Erythroblast (primary cell): Measurements from ENCODE around the gene SRCIN1.
"Not testable (repeated sequence)": the region's sequence is repeated elsewhere in the genome, so short reads cannot be mapped to it uniquely, and the experiment has no call there.

Experiments
- DNase-seq, 2 experiments: peaks; one replicate each; lab custom pipeline; 2025; lab: John Stamatoyannopoulos, UW
- GATA1 ChIP-seq: IDR thresholded peaks from 2 replicates; pipeline ENCODE4 v1.6.1; 2011; ENCODE audit warnings: low read depth, mild to moderate bottlenecking, control low read depth, low read length, moderate library complexity
- POLR2A ChIP-seq: IDR thresholded peaks from 2 replicates; pipeline ENCODE4 v1.6.1; 2011; ENCODE audit warnings: mild to moderate bottlenecking, low read length

Gene SRCIN1

DNA sequence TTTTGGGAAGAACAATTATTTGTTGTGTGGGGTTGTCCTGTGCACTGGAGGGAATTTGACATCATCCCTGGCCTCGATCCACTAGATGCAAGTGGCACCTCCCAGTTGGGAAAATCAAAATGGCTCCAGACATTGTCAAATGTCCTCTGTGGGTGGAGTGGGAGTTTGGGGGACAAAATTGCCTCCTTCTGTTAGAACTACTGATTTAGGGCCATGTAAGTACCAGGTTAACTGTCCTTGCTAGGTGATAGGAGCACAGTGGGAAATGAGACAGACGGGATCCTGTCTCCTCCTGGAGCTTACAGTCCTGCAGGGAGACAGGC is 120.6 kb downstream of the SRCIN1 start:
- DNase-seq, result no peak
- no peak for TF ChIP-seq POLR2A
- TF ChIP-seq GATA1, result no peak

DNA sequence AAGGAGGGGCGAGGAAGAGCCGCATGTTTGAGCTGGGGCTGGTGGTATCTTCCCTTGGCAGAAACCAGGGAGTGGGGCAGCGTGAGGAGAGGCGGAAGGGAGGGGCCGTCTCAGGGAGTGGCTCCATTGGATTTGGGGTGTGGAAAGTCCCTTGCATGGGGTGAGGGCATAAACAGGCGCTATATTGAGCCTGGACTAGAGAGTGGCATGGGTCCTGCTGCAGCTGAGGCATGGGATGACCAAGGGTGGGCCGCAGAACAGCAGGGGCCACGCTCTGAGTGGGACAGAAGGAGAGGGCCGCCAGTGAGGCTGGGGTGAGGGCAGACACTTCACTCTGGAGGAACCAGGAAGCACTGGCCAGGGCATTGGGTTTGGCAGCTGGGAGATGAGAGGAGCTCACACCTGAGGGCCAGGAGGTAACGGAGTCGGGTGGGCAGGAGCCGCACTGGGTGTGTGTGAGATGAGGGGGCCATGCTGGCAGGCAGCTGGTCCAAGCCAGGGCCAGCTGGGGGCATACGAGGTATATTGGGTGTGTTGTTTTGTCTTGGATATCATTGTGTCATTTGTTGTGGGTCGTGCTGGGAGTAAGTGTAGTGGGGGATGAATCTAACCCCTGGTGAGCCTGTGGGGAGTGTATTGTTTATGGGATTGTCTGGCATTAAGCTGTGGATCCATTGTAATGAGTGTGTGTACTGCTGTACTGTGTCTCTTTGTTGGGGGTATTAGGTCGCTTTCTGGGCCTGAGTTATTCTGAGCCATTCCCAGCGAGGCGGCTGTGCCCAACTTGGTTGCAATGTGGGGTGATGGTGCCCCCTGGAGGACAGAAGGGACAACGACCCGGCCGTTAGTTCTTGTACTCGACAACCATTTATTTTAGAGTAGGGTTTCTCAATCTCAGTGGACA is 121.3 kb downstream of the SRCIN1 start:
- DNase-seq, result peak; percentile 65 to 83

DNA sequence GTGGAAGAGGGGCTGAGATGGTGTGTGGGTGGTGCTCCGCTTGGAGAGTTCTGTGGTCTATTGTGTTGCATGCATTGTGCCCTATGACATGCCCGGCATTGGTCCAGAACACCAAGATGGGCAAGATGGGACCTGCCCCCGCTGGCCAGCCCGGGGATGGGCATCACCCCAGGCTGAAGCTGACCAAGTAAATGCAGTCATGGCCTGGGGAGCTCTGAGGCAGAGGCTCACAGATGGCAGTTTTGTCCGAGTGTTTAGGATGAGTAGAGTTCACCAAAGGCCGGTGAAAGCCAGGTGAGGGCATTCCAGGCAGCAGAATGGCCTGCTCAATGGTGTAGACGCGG is 123.1 kb downstream of the SRCIN1 start:
- DNase-seq, result not testable (repeated sequence)

DNA sequence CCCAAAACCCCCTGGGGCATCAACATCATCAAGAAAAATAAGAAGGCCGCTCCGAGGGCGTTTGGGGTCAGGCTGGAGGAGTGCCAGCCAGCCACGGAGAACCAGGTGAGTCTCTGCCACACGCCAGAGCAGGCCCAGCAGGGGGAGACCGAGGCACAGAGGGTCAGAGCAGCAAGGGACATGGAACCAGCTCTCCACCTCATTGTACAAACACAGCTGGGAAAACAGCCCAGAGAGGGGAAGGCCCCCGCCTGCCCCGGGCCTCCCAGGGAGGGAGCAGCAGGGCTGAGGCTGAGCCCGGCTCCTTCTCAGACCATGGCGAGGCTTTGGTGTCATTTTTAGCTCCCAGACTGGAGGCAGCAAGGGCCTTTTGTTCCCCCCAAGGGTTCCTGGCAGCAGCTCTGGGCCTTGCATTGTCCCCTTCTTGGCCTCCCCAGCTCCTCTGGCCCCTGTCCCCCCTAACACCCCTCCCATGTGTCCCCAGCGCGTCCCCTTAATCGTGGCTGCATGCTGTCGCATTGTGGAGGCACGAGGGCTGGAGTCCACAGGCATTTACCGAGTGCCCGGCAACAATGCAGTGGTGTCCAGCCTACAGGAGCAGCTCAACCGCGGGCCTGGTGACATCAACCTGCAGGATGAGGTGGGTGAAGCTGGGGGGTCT is 123.6 kb downstream of the SRCIN1 start:
- DNase-seq, result not testable (repeated sequence)
